CD8-positive, alpha-beta memory T cell (primary cell): ENCODE measurements around the gene SNX1. TPM values are rescaled to one million over a fixed set of nuclear protein-coding genes. Genes with fewer than 3 reads are reported as not detected.

Source experiments
- CTCF ChIA-PET: fragments of 350-600 bp; sonication (Branson Sonifier 250); formaldehyde crosslinking; loops from one replicate; lab custom pipeline; 2021; ENCODE audit warnings: antibody characterized with exemption; lab: Charles Lee
- POLR2A ChIA-PET: fragments of 350-600 bp; sonication (Branson Sonifier 250); formaldehyde crosslinking; loops from one replicate; lab custom pipeline; 2021; ENCODE audit warnings: antibody characterized with exemption; lab: Charles Lee
- DNase-seq, 5 donors: peaks; one replicate each; pipeline versions ENCODE4 v3.0.0 to v3.0.0-alpha.2; 2020 to 2022; ENCODE audit warnings: mixed read lengths in 1 of 5
- H3K27ac ChIP-seq: one replicate; pipeline ENCODE4 v1.7.0; 2013; ENCODE audit warnings: low read depth, mild to moderate bottlenecking, low read length, moderate library complexity
- H3K27me3 ChIP-seq: 2 replicates; pipeline ENCODE4 v1.7.0; 2013; ENCODE audit warnings: low read length, mild to moderate bottlenecking; ENCODE audit not compliant: insufficient read depth, poor library complexity, severe bottlenecking
- H3K36me3 ChIP-seq: 2 replicates; pipeline ENCODE4 v1.7.0; 2013; ENCODE audit warnings: mild to moderate bottlenecking, low read length, moderate library complexity; ENCODE audit not compliant: insufficient read depth
- H3K4me1 ChIP-seq: 2 replicates; pipeline ENCODE4 v1.7.0; 2013; ENCODE audit warnings: mild to moderate bottlenecking, low read length, moderate library complexity; ENCODE audit not compliant: insufficient read depth
- H3K4me3 ChIP-seq: 2 replicates; pipeline ENCODE4 v1.7.0; 2013; ENCODE audit warnings: mild to moderate bottlenecking, low read length
- H3K9me3 ChIP-seq: 2 replicates; pipeline ENCODE4 v1.7.0; 2013; ENCODE audit warnings: mild to moderate bottlenecking, low read length
- H3K27ac Mint-ChIP-seq, 8 donors: one replicate each; pipeline ENCODE4 v1.8.0; 2020 to 2021; ENCODE audit warnings: mixed read lengths in 8 of 8, mild to moderate bottlenecking in 6 of 8, inconsistent platforms in 3 of 8, moderate library complexity in 3 of 8
- H3K27me3 Mint-ChIP-seq, 2 donors: one replicate each; pipeline ENCODE4 v1.8.0; 2020 to 2021; ENCODE audit warnings: mixed read lengths in 2 of 2, mild to moderate bottlenecking in 1 of 2, moderate library complexity in 1 of 2
- H3K36me3 Mint-ChIP-seq, 3 donors: one replicate each; pipeline ENCODE4 v1.8.0; 2020 to 2021; ENCODE audit warnings: mixed read lengths in 3 of 3, inconsistent platforms in 1 of 3, mild to moderate bottlenecking in 1 of 3
- H3K4me1 Mint-ChIP-seq, 3 donors: one replicate each; pipeline ENCODE4 v1.8.0; 2020 to 2021; ENCODE audit warnings: mixed read lengths in 3 of 3, inconsistent platforms in 1 of 3, mild to moderate bottlenecking in 1 of 3
- H3K4me3 Mint-ChIP-seq, 7 donors: one replicate each; pipeline ENCODE4 v1.8.0; 2020 to 2021; ENCODE audit warnings: mixed read lengths in 7 of 7, mild to moderate bottlenecking in 6 of 7, moderate library complexity in 4 of 7, inconsistent platforms in 2 of 7
- H3K9me3 Mint-ChIP-seq, 5 donors: one replicate each; pipeline ENCODE4 v1.8.0; 2020 to 2022; ENCODE audit warnings: mixed read lengths in 5 of 5, mild to moderate bottlenecking in 3 of 5, moderate library complexity in 2 of 5, inconsistent platforms in 1 of 5
- polyA plus RNA-seq: library from polyadenylated mRNA; unstranded; fragments of 300-500 nt; fragmentation: Illumina TruSeq; gene quantifications from one replicate; pipeline ENCODE4 v1.2.3, GENCODE V29; 2021
- total RNA-seq, 2 experiments: library from RNA; stranded (reverse); gene quantifications; one replicate each; pipeline ENCODE4 v1.2.3, GENCODE V29; 2021

SNX1 gene
- total and polyA plus RNA-seq, 3 experiments from 2014 or later = 63.4 to 93.6 (median 90.1) TPM

GRCh38 chr15:64156652-64157331 is 61.0 kb downstream of the SNX1 start:
- no peak overlapping the region for H3K27ac ChIP-seq
- H3K4me1 ChIP-seq = peaks cover 38% of the 10 kb centered on the region
- H3K4me3 ChIP-seq = no peak overlapping the region
- ChIA-PET POLR2A (no interaction called here), CTCF (interaction anchor here (0.7 kb wide), 1 partner anchor 25 kb away, joined by 3 read pairs; no protein-coding TSS in a partner anchor)
- peak overlapping the region in 3 of 7 donors; percentile 13 to 79 (median 66) for H3K4me3 Mint-ChIP-seq
- no peak for DNase-seq
- H3K27ac Mint-ChIP-seq = peak overlapping the region in 1 of 8 donors; percentile 54
- H3K4me1 Mint-ChIP-seq = peaks cover 32 to 46% (median 34%) of the 10 kb centered on the region in 3 donors
- H3K9me3 Mint-ChIP-seq = no peaks in the 10 kb centered on the region
- peaks cover 4 to 8% of the 10 kb centered on the region in 2 donors for H3K27me3 Mint-ChIP-seq
- H3K27me3 ChIP-seq = peaks cover 9% of the 10 kb centered on the region
- no peaks in the 10 kb centered on the region for H3K9me3 ChIP-seq
- H3K36me3 Mint-ChIP-seq = peaks cover 12 to 63% (median 16%) of the 10 kb centered on the region in 3 donors
- H3K36me3 ChIP-seq = peaks cover 55% of the 10 kb centered on the region

- ChIA-PET POLR2A (no interaction called here), CTCF (interaction anchor here (0.7 kb wide), 1 partner anchor 24 kb away, joined by 3 read pairs; no protein-coding TSS in a partner anchor)
- Histone ChIP-seq H3K27ac (no peak overlapping the region), H3K36me3 (peaks cover 55% of the 10 kb centered on the region), H3K4me3 (no peak overlapping the region), H3K4me1 (peaks cover 38% of the 10 kb centered on the region), H3K27me3 (peaks cover 5% of the 10 kb centered on the region), H3K9me3 (no peaks in the 10 kb centered on the region)
- Mint-ChIP-seq H3K27ac (peak overlapping the region in 4 of 8 donors; percentile 24 to 80 (median 38)), H3K27me3 (peaks cover 4 to 5% of the 10 kb centered on the region in 2 donors), H3K4me1 (peaks cover 37 to 48% (median 38%) of the 10 kb centered on the region in 3 donors), H3K36me3 (peaks cover 12 to 69% (median 16%) of the 10 kb centered on the region in 3 donors), H3K9me3 (no peaks in the 10 kb centered on the region), H3K4me3 (peak overlapping the region in 2 of 7 donors; percentile 37 to 66)
- no peak for DNase-seq
Measured at GRCh38 chr15:64157599-64158125, 61.9 kb downstream of the SNX1 start.

- no peaks in the 10 kb centered on the region for H3K9me3 Mint-ChIP-seq
- no peaks in the 10 kb centered on the region for H3K27me3 ChIP-seq
- peak overlapping the region in 4 of 8 donors; percentile 10 to 85 (median 77) for H3K27ac Mint-ChIP-seq
- no peak overlapping the region for H3K4me3 ChIP-seq
- peaks cover 32% of the 10 kb centered on the region for H3K4me1 ChIP-seq
- ChIA-PET POLR2A (no interaction called here), CTCF (no interaction called here)
- peaks cover 34 to 43% (median 38%) of the 10 kb centered on the region in 3 donors for H3K4me1 Mint-ChIP-seq
- peaks cover 12 to 69% (median 16%) of the 10 kb centered on the region in 3 donors for H3K36me3 Mint-ChIP-seq
- peaks cover under 1 to 1% of the 10 kb centered on the region in 2 donors for H3K27me3 Mint-ChIP-seq
- H3K27ac ChIP-seq = no peak overlapping the region
- H3K36me3 ChIP-seq = peaks cover 55% of the 10 kb centered on the region
- H3K4me3 Mint-ChIP-seq = peak overlapping the region in 2 of 7 donors; percentile 1 to 14
- H3K9me3 ChIP-seq = no peaks in the 10 kb centered on the region
- DNase-seq = no peak
Measured at GRCh38 chr15:64158363-64159134, 62.8 kb downstream of the SNX1 start.

- H3K9me3 Mint-ChIP-seq = no peaks in the 10 kb centered on the region
- H3K27ac Mint-ChIP-seq = peak overlapping the region; percentile 78 to 97 (median 94)
- Histone ChIP-seq H3K36me3 (peaks cover 35% of the 10 kb centered on the region), H3K9me3 (no peaks in the 10 kb centered on the region), H3K4me3 (peak overlapping the region; percentile 65), H3K27ac (peak overlapping the region; percentile 77), H3K27me3 (no peaks in the 10 kb centered on the region), H3K4me1 (peaks cover 37% of the 10 kb centered on the region)
- H3K36me3 Mint-ChIP-seq = peaks cover 12 to 44% (median 16%) of the 10 kb centered on the region in 3 donors
- H3K4me1 Mint-ChIP-seq = peaks cover 38 to 60% (median 56%) of the 10 kb centered on the region in 3 donors
- DNase-seq = no peak
- H3K4me3 Mint-ChIP-seq = peak overlapping the region; percentile 88 to 97 (median 90)
- ChIA-PET CTCF (interaction anchor here (1.2 to 4.3 kb wide), 3 partner anchors 8 to 520 kb away, joined by 4 to 35 read pairs (median 4); partner anchors contain the start of gene TRIP4), POLR2A (interaction anchor here (0.6 to 3.0 kb wide), 7 partner anchors 9 to 226 kb away, joined by 3 to 20 read pairs (median 9); partner anchors contain the start of genes CIAO2A, SNX1, SNX22 and TRIP4)
- no peaks in the 10 kb centered on the region for H3K27me3 Mint-ChIP-seq
Measured at GRCh38 chr15:64161688-64162477, 66.1 kb downstream of the SNX1 start.

GRCh38 chr15:64162478-64162868 is 66.7 kb downstream of the SNX1 start:
- ChIA-PET CTCF (interaction anchor here (1.4 to 4.3 kb wide), 3 partner anchors 9 to 519 kb away, joined by 4 to 35 read pairs (median 5); no protein-coding TSS in a partner anchor), POLR2A (interaction anchor here (0.6 to 3.0 kb wide), 6 partner anchors 9 to 225 kb away, joined by 4 to 20 read pairs (median 9); partner anchors contain the start of genes CIAO2A, SNX1, SNX22 and TRIP4)
- Mint-ChIP-seq H3K9me3 (no peaks in the 10 kb centered on the region), H3K4me3 (peak overlapping the region; percentile 88 to 97 (median 90)), H3K4me1 (peaks cover 38 to 61% (median 60%) of the 10 kb centered on the region in 3 donors), H3K27ac (peak overlapping the region; percentile 78 to 97 (median 94)), H3K36me3 (peaks cover 12 to 38% (median 16%) of the 10 kb centered on the region in 3 donors), H3K27me3 (no peaks in the 10 kb centered on the region)
- Histone ChIP-seq H3K27me3 (no peaks in the 10 kb centered on the region), H3K36me3 (peaks cover 29% of the 10 kb centered on the region), H3K4me1 (peaks cover 37% of the 10 kb centered on the region), H3K27ac (peak overlapping the region; percentile 77), H3K4me3 (peak overlapping the region; percentile 65), H3K9me3 (no peaks in the 10 kb centered on the region)
- peak in 2 of 5 donors; percentile 20 to 57 for DNase-seq

GRCh38 chr15:64162869-64163658 is 67.3 kb downstream of the SNX1 start, which contains the start of gene PPIB:
Gene PPIB (minus strand): TSS chr15:64163022. CDS start chr15:64162986, 36 bp downstream.
- H3K4me3 ChIP-seq = peak within 1 kb of the TSS; percentile 65
- ChIA-PET CTCF (interaction anchor here (0.9 to 4.3 kb wide), 5 partner anchors 9 to 732 kb away, joined by 3 to 35 read pairs (median 4); partner anchors contain the start of gene TRIP4), POLR2A (interaction anchor here (0.6 to 3.0 kb wide), 8 partner anchors 10 to 731 kb away, joined by 4 to 20 read pairs (median 8); partner anchors contain the start of genes CIAO2A, SNX1, SNX22 and TRIP4)
- H3K27me3 Mint-ChIP-seq = no peaks in the 10 kb centered on the region
- peak within 1 kb of the TSS; percentile 77 for H3K27ac ChIP-seq
- no peaks in the 10 kb centered on the region for H3K9me3 ChIP-seq
- peaks cover 37 to 56% (median 55%) of the 10 kb centered on the region in 3 donors for H3K4me1 Mint-ChIP-seq
- H3K4me1 ChIP-seq = peaks cover 37% of the 10 kb centered on the region
- H3K36me3 ChIP-seq = peaks cover 23% of the 10 kb centered on the region
- H3K4me3 Mint-ChIP-seq = peak within 1 kb of the TSS; percentile 88 to 97 (median 90)
- no peaks in the 10 kb centered on the region for H3K9me3 Mint-ChIP-seq
- DNase-seq = peak; percentile 94 to 97 (median 97)
- peak within 1 kb of the TSS; percentile 79 to 98 (median 96) for H3K27ac Mint-ChIP-seq
- H3K27me3 ChIP-seq = no peaks in the 10 kb centered on the region
- peaks cover 12 to 32% (median 14%) of the 10 kb centered on the region in 3 donors for H3K36me3 Mint-ChIP-seq
